GM19452 (cell line): ENCODE measurements around the gene TUBA8.
"Not testable (repeated sequence)": the region's sequence is repeated elsewhere in the genome, so short reads cannot be mapped to it uniquely, and the experiment has no call there.

ENCODE experiments used
- ATAC-seq: cut with Tn5 transposase; IDR thresholded peaks from one replicate; pipeline ENCODE4 v1.9.1; 2021; ENCODE audit not compliant: unreplicated experiment

TUBA8 gene

DNA sequence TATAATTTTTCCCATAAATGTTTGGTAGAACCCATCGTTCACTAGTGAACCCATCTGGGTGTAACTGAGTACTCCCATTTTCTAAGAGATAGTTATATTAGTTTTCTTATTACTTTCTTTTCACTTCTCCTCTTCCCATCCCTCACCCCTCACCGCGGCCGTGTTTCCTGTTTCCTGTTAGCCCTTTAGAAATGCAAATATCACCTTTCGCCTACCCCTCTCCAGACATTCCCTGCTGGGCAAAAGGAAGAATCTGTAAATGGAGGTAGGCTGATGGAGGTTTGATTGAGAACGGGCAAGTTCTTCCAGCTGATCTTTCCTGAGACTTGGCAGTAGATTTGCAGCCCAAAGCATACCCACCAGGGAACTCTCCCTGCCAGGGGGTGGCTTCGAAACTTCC lies 54.7 kb downstream of the TUBA8 start:
- not testable (repeated sequence) for ATAC-seq

DNA sequence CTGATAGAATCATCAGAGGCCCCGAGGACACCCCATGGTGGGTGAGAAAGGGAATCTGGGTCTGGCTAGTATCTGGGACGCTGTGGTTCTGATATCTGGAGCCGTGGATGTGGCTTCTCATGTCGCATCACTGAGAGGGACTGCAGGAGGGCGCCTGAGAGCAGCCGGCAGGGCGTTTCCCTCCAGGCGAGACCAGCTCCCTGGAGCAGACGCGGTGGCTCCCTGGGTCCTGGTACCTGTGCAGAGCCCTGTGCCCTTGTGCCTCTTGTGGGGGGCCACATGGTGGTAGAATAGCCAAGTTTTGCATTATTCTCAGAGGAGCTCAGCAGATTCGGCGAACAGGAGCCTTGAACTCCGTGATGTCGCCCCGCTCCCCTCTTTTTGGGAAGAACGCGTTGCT lies 59.7 kb downstream of the TUBA8 start:
- ATAC-seq, result not testable (repeated sequence)

DNA sequence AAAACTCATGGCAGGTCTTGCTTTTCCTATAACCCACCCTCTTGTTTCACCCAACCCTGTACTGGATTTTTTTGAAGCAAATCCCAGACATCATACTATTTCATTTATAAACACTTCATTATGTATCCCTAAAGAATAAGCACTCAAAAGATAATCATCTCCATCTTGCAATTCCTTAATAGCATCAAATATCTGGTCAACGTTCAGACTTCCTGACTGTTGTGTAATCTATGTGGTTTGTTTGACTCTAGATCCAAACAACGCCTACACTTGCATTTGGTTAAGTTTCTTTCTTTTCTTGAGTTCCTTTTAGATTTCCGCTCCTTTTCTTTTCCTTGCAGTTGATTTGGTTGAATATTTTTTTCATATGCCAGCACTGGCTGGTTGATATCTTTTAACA lies 61.6 kb downstream of the TUBA8 start:
- not testable (repeated sequence) for ATAC-seq

GRCh38 chr22:18172776-18173175 lies 62.2 kb downstream of the TUBA8 start:
- ATAC-seq, result not testable (repeated sequence)

DNA sequence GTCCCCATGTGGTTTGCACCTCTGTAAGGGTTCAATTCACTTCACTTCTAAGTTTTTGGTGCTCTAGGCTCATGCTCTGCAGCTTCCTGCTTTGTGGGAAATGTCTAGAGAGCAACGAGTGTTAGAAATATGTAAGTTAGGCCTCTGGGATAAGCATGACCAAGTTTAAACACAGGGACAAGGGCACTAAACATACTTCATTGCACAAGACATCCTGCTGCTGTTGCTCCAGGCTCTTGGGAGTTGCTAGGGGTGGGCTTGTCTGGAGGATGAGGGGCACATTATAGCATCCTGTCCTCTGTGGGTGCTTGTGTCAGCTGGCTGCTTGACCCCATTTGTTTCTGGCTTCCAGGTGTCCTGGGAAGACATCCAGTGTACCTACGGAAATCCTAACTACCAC lies 62.8 kb downstream of the TUBA8 start:
- ATAC-seq, result not testable (repeated sequence)
